HG03159 (cell line): Measurements from ENCODE around the gene TTC34.
"Not testable (repeated sequence)": the region's sequence is repeated elsewhere in the genome, so short reads cannot be mapped to it uniquely, and the experiment has no call there.

Source experiments
- ATAC-seq: cut with Tn5 transposase; IDR thresholded peaks from one replicate; pipeline ENCODE4 v1.9.1; 2021; ENCODE audit warnings: mild to moderate bottlenecking, moderate library complexity; ENCODE audit not compliant: unreplicated experiment

Gene TTC34

DNA sequence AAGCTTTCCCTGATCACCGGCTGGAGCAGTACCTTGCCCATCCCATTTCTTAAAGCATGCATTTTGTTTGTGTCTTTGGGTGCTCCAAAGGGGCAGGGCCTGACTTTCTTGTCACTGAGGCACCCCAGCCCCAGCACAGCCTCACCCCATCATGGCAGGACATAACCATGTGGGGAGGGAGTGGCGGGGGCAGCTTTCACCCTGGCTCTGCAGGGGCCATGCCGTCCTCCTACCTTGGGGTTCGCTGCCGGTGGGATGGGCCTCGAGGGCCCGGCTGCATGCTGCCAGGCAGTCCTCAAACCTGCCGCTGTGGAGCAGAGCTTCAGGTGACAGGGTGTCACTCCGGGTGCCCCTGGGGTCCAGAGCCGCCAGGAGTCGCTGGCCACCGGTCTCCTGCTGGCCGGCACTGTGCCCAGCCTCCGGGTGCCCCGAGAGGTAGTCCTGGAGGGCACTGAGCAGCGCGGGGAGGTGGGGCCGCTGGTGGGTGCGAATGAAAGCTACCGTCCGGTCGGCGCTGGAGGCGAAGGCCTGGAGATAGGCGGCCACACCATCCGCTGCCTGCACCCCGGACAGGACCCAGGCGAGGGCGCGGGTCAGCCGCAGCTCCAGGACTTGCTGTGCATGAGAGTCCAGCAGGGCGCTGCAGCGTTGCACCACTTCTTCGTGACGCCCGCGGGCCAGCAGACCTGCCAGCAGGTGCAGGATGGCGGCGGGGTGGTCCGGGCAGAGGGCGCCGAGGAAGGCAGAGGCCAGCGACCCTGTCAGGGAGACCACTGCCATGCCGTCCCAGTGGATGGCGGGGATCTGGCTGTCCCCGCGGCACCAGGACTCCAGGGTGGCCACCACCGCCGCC, 1.5 kb downstream of the TTC34 start:
- ATAC-seq = no peak

DNA sequence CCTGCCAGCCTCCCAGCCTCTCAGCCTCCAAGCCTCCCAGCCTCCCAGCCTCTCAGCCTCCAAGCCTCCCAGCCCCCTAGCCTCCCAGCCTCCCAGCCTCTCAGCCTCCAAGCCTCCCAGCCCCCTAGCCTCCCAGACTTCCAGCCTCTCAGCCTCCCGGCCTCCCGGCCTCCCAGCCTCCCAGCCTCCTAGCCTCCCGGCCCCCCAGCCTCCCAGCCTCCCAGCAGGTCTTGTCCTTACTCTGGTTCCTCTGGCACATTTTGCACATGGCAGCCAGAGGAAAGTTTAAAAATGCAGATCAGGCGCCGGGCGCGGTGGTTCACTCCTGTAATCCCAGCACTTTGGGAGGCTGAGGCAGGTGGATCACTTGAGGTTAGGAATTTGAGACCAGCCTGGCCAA, 2.5 kb downstream of the TTC34 start:
- ATAC-seq = not testable (repeated sequence)

DNA sequence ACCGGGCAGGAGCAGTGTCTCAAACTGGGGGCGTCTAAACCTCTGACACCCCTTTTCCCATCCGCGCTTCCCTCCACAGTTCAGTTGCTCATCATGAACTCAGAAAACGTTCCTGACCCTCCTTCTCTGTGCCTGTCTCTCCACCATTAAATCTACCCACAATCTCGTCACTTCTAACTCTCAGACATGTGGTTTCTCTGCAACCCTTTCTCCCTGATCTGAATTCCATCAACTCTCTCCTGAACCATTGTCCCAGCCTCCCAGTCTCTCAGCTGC, 3.8 kb downstream of the TTC34 start:
- ATAC-seq = no peak

DNA sequence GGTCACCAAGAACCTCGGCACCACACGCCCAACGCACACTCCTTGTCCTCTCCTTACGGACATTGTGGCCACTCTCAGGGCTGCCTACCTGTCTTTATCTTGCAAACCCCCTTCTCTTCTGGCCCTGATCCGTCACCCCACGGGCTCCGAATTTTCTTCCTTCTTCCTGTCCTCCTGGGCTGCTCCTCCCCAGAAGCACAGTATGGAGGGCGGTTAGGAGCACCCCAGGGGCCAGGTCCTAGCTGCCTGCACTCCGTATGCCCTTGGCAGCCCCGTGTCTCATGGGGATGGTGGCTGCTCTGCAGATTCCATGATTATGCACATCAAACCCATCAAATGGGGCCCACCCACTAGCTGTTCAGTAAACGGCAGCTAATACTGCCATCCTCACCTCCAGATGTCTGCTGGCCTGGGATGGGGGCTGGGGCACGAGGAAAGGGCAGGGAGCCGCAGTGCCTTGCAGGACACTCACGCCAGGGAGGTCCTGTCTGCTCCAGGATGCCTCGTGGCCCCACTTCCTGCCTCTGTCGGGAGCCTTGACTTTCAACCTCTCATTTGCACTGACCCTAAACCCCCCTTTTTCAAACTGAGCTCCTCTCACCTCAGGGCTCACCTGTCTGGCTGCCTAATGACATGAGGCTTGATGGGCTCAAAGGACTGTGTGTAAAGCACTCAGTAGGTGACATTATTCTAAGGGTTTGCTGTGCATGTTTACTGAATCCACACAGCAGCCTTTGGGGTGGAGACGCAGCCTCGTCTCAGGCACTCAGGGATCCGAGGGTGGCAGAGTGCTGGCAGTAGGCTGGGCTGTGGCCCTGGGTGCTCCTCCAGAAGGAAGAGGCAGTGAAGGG, 4.4 kb downstream of the TTC34 start:
- ATAC-seq = no peak

DNA sequence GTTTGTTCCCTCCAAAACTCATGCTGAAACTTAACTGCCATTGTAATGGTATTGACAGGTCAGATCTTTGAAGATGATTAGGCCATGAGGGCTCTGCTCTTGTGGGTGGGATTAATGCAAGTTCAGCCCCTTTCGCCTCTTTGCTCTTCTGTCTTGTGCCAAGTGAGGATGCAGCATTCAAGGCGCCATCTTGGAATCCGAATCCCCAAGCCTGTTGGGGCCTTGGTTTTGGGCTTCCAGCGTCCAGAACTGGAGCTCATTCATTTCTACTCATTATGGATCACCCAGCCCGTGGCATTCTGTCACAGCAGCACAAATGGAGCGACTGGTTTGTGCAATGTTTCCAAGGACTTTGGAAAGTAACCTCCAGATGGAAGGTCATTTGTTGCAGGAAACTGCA, 5.6 kb downstream of the TTC34 start:
- no peak for ATAC-seq

DNA sequence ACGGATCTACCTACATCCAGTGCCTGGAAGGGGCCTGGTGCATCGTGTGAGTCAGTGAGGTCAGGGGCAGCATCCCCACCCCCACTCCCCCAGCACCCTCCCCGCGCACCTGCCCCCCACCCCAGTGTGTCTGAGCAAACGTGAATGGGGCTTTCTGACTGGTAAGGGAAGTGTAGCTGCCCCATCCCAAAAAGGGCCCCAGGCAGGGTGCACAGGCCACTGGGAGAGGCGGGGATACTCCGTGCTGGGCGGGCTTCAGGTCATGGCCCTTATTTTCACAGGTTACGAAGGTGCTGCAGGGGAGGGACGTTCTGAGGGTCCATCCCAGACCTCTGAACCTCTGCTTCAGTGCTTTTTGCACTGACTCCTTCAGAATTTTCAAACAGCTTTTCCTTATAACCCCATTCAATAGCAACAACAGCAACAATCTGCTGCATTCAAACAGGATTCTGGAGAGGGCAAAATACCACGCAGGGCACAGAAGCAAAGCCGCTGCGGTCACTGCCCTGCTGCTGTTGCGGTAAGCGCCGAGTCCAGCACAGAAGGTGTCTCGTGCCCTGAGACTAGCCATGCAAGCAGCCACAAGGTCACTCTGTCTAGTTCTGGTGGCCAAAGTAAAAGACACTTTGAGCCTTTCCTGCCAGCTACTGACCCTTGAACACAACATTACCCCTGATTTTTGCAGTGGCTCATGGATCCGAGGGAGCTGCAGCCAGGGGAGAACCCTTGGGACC, 10.3 kb downstream of the TTC34 start:
- ATAC-seq = no peak

DNA sequence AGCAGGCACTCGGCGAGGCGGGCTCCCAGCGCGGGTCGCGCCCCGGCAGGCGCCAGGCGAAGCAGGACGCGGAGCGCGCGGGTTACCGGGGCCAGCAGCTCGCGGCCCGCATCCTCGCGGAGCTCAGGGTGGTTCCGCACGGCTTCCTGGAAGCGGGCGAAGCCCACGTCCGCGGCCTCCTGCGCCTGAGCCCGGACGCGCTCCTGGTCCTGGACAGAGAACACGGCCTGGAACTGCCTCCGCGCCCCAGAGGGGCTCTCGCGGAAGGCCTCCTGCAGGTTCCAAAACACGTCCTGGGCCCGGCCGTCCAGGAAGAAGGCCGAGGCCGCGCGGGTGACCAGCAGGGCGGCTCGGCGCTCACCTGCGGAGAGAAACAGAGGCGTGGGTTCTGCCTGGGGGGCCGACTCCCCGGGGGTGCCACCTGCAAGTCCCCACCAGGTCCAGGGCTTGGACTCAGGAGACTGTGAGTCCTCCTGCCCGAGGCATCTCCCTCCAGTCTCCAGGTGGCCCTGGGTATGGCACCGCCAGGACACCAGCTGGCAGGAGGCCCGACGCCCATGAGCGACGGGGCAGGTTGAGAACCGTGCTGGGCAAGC, 11.4 kb downstream of the TTC34 start:
- no peak for ATAC-seq

GRCh38 chr1:2789164-2789985, 12.1 kb downstream of the TTC34 start:
- no peak for ATAC-seq

DNA sequence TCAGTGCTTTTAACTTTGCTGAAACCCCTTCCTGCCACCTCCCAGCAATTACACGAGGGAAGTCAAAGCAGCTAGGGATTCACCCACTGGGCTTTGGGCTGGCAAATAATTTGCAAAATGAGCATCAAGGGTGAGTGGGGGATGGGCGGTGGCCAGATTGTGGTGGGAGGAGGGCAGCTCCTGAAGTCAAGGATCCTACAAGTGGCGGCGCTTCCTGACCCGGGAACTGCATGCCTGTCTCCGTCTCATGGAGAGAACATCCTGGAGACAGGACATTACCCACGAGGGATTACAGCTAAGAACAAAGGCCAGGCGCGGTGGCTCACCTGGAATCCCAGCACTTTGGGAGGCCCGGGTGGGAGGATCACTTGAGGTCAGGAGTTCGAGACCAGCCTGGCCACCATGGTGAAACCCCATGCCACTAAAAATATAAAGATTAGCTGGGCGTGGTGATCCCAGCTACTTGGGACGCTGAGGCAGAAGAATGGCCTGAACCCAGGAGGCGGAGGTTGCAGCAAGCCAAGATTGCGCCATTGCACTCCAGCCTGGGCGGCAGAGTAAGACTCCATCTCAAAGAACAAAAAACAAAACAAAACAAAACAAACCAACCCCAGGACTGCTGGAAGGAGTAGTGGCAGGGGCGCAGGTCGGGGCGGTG, 12.9 kb downstream of the TTC34 start:
- ATAC-seq = no peak

DNA sequence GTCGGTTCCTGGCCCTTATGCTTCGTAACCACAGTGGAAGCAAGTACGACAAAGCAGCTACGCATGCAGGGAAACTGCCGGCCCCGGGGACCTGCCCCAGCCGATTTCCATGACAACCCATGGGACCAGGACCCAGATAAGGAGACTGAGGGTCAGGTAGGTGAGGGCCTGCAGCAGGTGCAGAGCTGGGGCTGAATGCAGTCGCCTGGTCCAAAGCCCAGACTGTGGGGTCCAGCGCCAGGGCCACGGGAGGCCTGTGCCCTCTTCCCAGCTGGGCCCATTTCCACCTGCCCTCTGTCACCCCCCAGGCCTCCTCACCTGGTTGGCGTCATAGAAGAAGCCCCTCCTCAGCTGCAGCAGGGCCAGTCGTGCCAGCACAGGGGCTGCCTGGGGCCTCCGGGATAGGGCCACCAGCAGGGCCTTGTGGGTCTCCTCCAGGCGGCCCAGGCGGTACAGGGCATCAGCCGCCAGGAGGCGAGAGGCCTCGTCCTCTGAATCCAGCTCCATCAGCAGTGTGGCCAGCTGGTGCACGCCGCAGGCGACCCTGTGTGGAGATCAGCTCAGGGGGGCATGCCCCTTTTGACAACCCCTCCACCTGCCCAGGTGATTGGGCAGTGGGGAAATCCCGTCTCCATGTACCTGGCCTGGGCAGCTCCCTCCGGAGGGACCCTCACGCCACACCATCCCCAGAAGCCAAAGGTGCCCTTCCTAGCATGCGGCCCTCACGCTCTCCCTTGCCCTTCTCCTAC, 14.2 kb downstream of the TTC34 start:
- no peak for ATAC-seq

- ATAC-seq = no peak
Observed at GRCh38 chr1:2786329-2787162, 14.9 kb downstream of the TTC34 start.

DNA sequence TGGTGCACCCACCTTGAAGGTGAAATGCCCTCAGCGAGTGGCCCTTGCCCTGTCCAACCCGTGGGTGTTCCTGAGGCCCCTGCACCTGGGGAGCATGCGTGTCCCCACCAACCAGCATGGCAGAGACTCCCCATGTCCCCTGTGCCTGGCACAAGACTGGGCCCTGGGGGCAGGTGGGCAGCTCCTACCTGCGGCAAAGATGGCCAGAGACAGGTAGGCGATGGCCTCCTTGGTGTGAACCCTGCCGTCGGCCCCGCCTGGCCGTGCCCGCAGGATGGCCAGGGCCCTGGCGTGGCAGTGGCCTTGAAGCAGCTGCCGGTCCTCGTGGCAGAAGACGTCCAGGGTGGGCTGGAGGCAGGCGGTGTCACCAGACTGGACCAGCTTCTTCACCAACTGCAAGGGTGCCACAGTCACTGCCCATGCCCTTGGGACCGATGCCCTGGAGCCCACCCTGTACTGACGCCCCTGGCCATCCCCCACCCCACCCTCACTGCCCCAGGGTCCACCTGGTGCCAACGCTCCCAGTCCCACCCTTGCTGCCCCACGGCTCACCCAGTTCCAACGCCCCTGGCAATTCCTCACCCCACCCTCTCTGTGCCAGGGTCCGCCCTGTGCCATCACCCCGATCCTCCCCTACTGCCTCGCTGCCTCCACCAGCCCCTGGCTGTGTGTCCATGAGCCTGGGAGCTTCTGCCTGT, 15.7 kb downstream of the TTC34 start:
- ATAC-seq = no peak

- no peak for ATAC-seq
Observed at GRCh38 chr1:2784854-2785630, 16.5 kb downstream of the TTC34 start.

DNA sequence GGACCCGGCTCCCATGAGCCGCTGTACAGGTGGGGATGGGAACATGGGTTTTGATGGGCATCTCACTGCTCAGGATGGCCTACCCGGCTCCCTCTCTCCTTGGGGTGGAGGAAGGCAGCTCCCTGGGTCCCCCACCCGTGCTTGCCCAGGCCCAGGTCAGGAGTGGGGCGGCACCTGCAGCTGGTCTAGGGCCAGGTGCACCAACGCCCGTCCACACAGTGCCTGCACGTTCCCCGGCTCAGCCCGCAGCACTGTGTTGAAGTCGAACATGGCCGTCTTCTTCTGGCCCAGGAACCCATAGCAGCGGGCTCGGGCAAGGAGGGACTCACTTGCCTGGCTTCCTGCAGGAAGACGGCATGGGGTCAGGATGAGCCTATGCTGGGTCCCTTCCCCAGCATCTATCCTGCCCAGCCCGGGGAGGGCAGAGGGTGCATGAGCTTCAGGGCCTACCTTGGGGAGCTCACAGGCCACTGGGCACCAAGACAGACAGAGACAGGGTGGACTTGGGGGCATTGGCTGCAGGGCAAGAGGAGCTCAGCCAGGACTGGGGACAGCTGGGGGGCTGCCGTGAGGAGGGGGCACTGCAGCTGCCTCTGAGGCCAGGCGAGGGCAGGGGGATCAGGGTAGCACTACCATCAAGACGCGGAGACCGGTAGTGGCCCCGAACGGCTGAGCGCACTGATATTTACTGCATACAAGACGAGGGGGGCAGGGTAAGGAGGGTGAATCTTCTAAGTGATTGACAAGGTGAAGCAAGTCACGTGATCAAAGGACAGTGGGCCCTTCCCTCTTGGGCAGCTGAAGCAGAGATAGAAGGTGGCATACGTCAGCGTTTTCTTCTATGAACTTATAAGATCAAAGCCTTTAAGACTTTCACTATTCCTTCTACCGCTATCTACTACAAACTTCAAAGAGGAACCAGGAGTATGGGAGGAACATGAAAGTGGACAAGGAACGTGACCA, 17.8 kb downstream of the TTC34 start:
- no peak for ATAC-seq

DNA sequence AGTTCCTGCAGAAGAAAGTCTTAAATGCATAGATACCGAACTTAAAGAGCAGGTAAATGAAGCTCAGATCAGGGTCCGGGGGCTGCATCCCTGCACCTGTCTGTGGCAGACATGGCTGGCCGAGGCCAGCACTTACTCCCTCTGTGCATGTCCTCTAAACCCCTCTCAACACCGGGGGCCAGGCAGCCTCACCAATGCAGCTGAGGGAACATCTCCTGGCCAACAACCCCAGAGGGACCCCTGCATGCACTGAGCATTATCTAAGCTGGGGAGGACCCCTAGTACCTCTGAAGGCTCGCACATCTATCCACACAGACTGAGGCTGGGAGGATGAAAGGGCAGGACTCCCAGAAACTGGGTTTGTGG, 18.4 kb downstream of the TTC34 start:
- ATAC-seq = no peak

GRCh38 chr1:2781627-2782026, 19.9 kb downstream of the TTC34 start:
- ATAC-seq = no peak
